GM19397 (cell line): ENCODE results near the gene TSTD2.

ENCODE experiments used
- ATAC-seq: cut with Tn5 transposase; IDR thresholded peaks from one replicate; pipeline ENCODE4 v1.9.1; 2021; ENCODE audit warnings: mild to moderate bottlenecking, moderate library complexity; ENCODE audit not compliant: unreplicated experiment

Gene TSTD2

DNA sequence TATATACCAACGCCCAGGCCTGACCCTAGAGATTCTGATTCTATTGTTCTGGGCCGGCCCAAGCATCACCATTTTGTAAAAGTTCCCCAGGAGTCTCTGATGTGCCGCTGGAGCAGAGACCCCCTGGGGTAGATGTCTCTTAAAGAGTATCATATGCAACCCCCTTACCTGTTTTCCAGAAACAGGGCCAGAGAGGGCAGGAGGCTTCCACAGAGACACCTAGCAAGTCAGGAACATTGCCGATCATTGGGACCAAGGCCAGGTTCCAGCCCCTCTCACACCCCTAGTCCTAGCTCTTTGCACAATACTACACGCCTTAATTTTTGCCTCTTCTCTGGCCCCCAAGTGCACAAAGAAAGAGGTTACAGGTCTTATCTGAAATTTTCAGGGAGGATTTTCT is 67.9 kb downstream of the TSTD2 start:
- no peak for ATAC-seq

GRCh38 chr9:97564291-97565175 is 68.6 kb downstream of the TSTD2 start:
- no peak for ATAC-seq

DNA sequence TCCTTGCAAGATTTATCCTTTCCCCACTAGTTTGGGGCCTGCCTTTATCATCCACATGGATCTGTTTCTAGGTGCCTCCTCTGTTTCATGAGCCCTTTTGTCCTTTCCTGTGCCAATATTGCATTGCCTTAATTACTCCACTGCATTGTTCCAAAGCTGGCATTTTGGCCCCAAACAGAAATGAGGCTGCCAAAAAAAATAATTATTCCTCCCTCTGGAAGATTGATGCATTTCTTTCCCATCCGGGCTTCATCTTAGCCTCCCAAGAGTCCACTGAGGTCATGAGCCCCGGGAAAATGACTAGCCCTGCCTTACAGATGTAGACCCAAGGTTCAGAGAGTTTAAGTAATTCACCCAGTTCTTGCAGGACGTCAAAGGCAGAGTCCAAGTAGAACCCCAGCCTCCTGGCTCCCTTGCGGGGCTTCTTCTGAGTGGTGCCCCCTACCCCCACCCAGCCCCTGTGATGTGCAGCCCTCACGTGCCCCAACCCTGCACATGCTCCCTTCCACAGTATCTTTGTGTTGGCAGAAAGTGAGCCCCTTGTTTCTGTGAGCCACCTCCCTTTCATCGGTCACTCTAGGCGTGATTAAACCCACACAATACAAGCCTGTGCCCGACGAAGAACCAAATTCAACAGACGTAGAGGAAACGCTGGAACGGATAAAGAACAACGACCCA is 69.6 kb downstream of the TSTD2 start:
- no peak for ATAC-seq

DNA sequence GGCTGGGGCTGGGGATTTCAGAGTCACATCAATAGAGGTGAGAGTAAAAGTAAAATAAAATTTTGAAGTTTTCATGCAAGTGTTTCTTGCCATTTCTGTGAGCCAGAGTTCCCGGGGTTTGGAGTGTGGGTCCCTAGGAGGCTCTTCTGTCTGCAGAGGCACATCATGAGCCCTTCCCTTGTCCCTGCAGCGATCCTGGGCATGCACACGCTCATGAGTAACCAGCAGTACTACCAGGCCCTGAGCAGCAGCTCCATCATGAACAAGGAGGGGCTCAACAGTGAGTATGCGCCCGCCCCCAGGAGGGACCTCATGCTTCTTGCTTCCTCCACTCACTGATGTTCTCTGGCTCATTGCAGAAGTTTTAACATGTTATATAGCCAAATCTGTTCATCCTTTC is 70.6 kb downstream of the TSTD2 start:
- no peak for ATAC-seq

- no peak for ATAC-seq
Observed at GRCh38 chr9:97561501-97561900, 71.7 kb downstream of the TSTD2 start.

- no peak for ATAC-seq
Observed at GRCh38 chr9:97560851-97561250, 72.3 kb downstream of the TSTD2 start.

DNA sequence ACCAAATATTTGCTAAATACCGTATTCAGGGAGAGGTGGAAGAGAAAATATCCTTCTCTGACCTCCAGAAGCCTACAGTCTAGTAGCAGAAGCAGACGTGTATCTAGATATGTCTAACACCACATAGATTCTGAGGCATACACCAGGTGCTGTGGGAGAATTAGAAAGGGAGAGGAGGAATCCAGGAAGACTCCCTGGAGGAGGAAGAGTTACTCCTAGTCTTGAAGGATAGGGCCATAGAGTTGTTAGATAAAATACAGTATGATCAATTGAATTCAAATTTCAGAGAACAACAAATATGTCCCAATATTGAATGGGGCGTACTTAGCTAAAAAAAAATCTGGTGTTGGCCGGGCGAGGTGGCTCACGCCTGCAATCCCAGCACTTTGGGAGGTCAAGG is 73.0 kb downstream of the TSTD2 start:
- no peak for ATAC-seq

- peak; percentile 61 for ATAC-seq
Observed at GRCh38 chr9:97559111-97559514, 74.1 kb downstream of the TSTD2 start.

GRCh38 chr9:97558701-97559101 is 74.5 kb downstream of the TSTD2 start:
- ATAC-seq: peak; percentile 23

GRCh38 chr9:97557606-97558095 is 75.5 kb downstream of the TSTD2 start:
- no peak for ATAC-seq

DNA sequence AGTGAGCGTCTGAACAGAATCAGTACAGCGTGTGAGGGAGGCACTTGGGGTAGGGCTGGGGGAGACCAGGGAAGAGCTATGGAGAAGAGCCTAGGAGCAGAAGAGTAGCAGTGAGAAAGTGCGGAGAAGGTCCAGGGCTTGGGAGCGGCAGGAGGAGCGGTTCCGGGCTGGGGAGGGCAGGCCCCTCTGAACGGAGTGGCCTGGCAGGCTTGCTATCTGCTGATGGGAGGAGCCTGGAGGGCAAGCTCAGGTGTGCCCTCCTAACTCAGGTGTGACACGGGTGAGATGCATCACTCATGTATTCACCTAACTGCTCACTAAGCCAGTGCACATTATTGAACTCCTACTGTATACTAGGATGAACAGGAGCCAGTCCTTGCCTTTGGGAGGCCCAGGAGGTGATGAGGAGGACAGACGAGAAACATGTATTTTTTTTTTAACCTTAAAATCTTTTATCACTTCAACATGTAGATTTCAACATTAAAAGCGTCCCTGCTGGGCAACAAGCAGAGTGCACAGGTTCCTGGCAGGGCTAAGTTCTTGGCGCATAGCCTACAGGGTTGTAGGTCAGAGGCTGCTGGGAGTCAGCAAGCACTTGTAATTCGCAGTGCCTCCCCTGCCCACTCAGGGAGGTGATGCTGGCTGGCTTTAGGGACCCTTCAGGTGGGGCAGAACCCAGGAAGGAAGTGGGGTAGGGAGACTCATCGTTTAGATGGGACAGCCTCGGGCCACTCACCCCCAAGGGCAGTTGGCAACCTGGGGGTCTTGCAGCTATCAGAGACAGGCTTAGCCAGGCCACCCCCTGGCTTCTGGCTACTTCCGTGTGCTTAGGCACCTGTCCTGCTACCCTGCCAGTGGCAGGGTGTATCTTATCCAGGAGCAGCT is 76.2 kb downstream of the TSTD2 start:
- no peak for ATAC-seq

DNA sequence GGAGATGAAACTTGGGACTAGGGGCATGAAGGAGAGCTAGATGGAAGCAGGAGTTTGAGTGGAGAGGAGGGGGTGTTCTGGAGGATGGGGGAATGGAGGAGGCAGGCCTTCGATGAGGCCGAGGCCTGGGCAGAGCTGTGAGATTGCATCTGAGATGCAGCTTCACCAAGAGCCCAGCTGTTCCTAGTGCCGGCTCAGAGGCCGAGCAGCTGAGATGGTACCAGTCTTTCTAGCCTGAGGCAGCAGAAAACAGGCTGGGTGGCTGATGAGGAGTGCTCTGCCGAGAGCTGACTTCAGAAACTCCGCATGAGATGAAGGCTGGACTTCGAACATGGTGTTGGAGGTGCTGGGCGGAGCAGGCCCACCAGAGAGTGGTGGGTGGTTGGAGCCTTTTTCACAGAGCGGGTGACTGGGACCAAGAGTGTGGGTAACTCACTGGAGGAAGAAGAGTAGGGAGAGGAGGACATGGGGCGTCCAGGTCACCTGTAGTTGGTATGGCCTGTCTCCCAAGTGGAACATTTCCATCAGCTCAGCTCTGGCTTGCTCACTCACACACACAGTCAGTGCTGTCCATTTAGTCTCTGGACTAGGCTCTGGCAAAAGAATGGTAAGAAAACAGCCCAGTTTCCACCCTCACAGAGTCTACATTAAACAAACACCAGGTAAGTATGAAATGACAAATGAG is 77.0 kb downstream of the TSTD2 start:
- no peak for ATAC-seq

DNA sequence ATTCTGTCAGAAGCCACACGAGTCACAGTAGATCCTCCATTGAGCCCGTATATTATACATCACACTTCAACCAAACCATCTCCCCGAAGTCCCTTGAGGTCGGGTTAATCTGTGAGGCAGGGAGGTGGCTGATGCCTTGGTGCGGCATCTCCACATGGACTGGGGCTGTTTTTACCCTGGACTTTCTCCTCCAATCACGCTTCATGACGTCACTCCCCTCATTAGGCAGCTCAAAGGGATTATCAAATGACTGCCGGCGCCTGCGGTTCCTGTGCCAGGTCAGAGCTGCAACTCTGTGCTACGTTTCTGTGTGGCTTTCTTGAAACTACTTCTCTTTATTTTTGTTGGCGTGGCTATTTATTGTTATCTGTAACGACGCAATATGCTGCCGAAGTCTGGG is 78.0 kb downstream of the TSTD2 start:
- ATAC-seq: no peak

DNA sequence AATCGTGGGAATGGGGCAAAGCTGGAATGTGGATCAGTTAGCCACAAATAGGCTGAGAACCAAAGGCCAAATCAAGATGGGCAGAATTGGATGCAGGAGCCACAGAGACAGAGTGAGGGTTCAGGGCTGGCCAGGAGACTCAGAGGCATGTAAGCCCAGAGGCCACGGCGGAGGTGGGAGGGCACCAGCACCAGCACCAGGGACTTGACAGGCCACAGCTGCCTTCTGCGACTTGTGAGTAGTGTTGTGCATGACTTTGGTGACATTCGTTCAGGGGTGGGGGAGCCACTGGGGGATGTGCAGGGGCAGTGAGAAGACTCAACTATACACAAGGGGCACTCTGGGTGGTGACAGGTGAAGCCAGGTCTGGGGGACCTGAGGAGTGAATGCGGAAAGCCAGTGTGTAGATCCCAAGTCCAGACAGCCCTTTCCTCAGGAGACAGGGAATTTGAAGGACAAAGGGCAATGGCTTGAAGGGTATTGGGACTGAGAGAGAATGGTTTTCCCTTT is 78.5 kb downstream of the TSTD2 start:
- ATAC-seq: no peak

DNA sequence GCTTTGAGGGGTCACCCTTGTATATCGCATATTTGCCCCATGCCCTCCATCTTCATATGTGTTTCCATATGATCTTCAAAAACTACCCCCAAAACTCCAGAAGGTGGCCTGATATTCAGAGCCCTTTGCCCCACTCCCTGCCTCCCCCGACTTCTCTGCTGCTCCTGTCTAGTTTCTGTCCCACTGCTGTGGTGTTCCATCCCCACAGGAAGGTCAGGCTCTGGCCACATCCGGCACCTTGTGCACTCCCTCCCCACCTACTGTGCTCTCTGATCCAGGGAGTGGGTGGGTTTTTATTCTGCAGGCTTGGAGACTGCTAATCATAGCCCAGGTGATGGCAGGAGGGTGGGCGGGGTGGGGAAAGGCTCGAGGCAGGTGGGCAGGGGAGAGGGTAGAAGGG is 79.3 kb downstream of the TSTD2 start:
- ATAC-seq: no peak

DNA sequence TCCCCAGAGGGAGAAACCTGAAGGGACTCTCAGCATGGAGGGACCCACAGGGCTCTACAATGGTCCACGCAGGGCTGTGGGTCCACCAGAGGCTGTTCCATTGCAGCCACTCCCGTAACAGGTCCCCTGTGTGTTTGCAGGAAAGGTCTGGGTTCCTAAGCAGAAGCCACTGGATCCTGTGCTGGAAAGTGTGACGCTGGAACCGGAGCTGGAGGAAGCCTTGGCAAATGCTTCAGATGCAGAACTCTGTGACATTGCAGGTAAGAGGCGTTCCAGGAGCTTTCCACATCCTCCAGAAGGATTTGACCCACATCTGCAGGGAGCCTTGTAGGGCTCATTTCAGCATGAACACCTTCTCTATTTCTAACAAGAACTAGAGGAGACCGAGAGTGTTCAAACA is 80.0 kb downstream of the TSTD2 start:
- no peak for ATAC-seq

- ATAC-seq: no peak
Observed at GRCh38 chr9:97551308-97551707, 81.9 kb downstream of the TSTD2 start.

- no peak for ATAC-seq
Observed at GRCh38 chr9:97550386-97550785, 82.8 kb downstream of the TSTD2 start.
